IPS-20b (cell line): Measurements from ENCODE around the gene ASXL1.

ENCODE experiments used
- H3K27ac ChIP-seq: one replicate; pipeline ENCODE4 v1.5.1; 2013; ENCODE audit warnings: low read length
- H3K27me3 ChIP-seq: 2 replicates; pipeline ENCODE4 v1.6.1; 2013; ENCODE audit warnings: mild to moderate bottlenecking, low read length, inconsistent platforms; ENCODE audit not compliant: insufficient read depth
- H3K36me3 ChIP-seq: 2 replicates; pipeline ENCODE4 v1.6.1; 2013; ENCODE audit warnings: low read depth, mild to moderate bottlenecking, inconsistent platforms, low read length, moderate library complexity; ENCODE audit not compliant: insufficient read depth
- H3K4me1 ChIP-seq: 2 replicates; pipeline ENCODE4 v1.6.1; 2013; ENCODE audit warnings: mild to moderate bottlenecking, control low read depth, inconsistent platforms, low read length, moderate library complexity; ENCODE audit not compliant: insufficient read depth
- H3K4me3 ChIP-seq: 2 replicates; pipeline ENCODE4 v1.5.1; 2013; ENCODE audit warnings: mild to moderate bottlenecking, low read length, inconsistent platforms
- H3K9ac ChIP-seq: 2 replicates; pipeline ENCODE4 v1.6.1; 2013; ENCODE audit warnings: low read depth, mild to moderate bottlenecking, inconsistent platforms, low read length, moderate library complexity
- H3K9me3 ChIP-seq: 2 replicates; pipeline ENCODE4 v1.6.1; 2013; ENCODE audit warnings: mild to moderate bottlenecking, low read depth, low read length, inconsistent platforms; ENCODE audit not compliant: insufficient read depth

Gene ASXL1

DNA sequence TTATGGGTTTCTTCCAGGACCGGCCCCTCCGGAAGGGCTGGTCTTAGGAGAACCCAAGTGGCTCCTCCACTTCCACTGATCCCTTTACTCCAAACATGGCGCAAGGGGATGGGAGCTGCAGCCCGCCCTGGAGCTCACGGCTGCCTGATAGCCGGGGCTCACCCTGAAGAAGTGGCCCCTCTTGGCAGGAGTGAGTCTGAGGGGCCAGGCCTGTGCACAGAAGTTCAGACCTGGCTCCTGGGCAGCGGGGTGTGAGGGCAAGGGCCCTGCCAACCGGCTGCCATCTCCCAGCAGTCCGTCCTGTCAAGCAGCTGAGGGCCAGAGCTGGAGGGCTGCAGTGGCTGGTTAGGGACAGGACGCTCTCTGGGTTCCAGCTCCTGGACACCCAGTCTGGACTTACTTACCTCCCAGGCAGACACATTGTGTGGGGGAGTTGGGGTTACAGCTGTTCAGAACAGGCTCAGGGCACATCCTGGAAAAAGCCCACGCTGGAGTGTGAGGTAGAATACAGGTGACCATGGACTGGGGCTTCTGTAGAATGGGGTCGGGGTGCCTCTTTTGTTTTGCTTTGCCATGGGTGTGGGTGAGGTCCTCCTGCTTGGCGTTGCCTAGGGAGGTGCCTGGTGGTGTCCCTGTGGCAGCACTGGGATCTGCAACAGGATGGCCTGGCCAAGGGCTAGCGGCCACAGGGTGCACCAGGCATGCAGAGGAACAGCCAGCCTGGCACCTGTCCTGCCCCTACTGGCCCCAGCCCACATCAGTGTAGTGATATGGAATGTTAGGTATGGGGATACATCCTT, 88.4 kb downstream of the ASXL1 start:
- Histone ChIP-seq H3K4me1 (peaks cover 7% of the 10 kb centered on the region; the same call in 1 of the 2 replicates), H3K27me3 (no peaks in the 10 kb centered on the region), H3K9me3 (no peaks in the 10 kb centered on the region), H3K27ac (no peak overlapping the region), H3K36me3 (peaks cover 60% of the 10 kb centered on the region), H3K9ac (no peak overlapping the region), H3K4me3 (no peak overlapping the region)

DNA sequence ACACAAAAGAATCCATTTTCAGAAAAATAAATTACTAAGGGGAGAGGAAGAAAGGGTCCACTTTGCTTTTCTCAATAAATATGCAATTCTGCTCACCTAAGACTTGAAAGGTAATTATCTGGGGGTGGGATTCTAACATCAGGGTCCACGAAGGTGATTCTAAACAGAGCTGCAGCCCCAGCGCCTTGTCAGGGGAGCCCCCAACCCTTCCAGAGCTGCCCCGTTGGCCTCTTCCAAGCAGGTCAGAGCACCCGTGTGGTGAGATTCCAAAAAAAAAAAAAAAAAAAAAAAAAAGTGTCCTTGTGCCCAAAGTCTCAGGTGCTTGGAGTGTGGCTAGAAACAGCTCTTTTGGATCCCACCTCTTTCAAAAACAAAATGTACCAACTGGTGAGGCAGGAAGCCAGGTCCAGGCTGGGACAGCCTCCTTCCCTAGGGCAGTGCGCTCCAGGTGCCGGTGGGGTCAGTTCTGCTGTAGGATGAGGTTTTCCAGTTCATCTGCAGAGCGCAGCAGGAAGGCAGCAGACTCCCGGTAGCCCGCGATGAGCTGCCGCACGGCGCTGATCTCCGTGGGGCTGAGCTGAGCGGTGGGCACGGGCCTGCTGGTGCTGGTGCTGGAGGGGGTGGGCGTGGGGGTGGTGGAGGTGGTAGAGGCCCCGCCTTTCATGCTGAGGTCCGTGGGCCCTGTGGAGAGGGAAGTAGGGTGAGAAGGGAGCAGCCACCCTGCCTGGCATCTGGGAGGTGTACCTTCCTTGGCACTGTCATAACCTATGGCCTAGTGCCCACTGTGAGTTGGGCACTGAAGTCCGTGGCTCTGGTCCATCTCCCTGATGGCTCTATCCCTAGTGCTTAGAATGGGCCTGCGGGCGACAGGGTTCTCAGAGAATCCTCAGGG, 89.3 kb downstream of the ASXL1 start:
- no peak overlapping the region for H3K4me3 ChIP-seq
- H3K27ac ChIP-seq: no peak overlapping the region
- peaks cover 7% of the 10 kb centered on the region; the same call in 1 of the 2 replicates for H3K4me1 ChIP-seq
- no peaks in the 10 kb centered on the region for H3K9me3 ChIP-seq
- no peak overlapping the region for H3K9ac ChIP-seq
- H3K27me3 ChIP-seq: no peaks in the 10 kb centered on the region
- H3K36me3 ChIP-seq: peaks cover 68% of the 10 kb centered on the region

DNA sequence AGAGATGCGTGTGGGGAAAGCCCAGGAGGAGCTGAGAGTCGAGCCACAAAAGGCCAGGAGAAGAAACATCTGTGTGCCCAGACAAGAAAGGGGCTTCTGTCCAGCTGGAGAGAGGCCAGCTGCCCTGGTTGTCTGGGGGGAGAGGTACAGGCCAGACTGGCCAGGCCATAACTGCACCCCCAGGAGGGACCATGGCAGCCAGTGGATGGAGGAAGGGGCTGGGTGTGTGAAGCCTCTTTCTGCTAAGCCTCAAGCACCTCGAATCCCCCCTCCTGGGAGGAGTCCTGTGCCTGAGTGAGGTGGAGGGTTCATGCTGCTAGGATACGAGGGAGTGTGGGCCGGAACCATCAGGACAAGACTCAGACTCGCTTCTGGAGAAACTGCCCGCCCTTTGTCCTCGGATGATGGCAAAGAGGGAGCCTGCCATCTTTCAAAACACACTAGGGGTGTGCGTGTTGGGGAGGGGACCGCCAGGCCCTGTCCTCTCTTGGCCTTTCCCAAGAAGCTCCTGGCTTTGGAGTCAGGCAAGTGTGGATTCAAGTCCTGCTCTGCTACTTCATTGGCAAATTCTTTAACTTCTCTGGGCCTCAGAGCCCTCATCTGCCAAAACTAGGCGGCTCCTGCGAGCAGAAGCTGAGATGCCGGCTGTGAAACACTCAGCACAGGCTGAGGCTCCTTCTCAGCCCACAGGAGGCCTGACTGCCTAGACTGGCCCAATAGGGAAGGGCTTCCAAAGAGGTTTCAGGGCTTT, 90.3 kb downstream of the ASXL1 start:
- Histone ChIP-seq H3K36me3 (peaks cover 74% of the 10 kb centered on the region), H3K9ac (no peak overlapping the region), H3K27me3 (no peaks in the 10 kb centered on the region), H3K4me1 (peaks cover 7% of the 10 kb centered on the region; the same call in 1 of the 2 replicates), H3K27ac (no peak overlapping the region), H3K9me3 (no peaks in the 10 kb centered on the region), H3K4me3 (no peak overlapping the region)

DNA sequence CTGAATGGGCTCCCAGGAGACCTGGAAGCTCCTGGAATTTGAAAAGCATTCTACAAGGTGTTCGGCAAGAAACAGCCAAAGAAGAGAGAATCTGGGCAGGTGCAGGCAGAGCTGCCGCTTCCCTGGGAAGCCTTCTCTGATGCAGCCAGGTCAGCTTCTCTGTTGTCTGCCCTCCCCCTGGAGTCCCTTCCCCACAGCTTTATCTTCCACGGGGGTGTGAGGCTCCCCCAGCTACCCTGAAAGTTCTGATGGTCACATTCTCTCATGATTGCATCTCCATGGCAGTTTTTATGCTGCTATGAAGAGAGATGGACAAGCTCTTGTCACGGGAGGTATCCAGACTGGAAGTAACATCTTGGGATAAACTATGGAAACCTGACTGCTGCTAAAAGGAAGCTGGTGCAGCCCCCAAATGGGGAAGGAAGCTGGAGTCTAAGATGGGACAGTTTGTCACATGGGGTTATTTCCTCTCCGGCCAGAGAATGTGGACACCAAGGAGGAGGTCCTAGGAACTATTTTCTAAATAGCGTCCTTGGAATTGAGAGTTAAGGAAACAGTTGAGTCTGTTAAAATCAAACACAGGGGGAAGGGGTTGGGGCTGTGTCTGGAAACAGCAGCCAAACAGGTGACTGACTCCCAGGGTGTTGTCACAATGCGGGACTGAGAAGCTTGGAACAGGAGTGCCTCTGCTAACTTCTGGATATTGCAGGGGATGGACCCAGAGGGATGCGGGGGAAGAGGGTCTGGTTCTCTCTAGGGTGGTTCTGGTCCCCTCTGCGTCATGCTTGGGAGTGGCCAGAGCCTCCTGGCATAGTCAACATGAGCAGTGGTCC, 91.1 kb downstream of the ASXL1 start:
- peaks cover 81% of the 10 kb centered on the region for H3K36me3 ChIP-seq
- H3K27me3 ChIP-seq: no peaks in the 10 kb centered on the region
- H3K9ac ChIP-seq: no peak overlapping the region
- no peak overlapping the region for H3K4me3 ChIP-seq
- H3K4me1 ChIP-seq: peaks cover 7% of the 10 kb centered on the region; the same call in 1 of the 2 replicates
- no peak overlapping the region for H3K27ac ChIP-seq
- no peaks in the 10 kb centered on the region for H3K9me3 ChIP-seq

DNA sequence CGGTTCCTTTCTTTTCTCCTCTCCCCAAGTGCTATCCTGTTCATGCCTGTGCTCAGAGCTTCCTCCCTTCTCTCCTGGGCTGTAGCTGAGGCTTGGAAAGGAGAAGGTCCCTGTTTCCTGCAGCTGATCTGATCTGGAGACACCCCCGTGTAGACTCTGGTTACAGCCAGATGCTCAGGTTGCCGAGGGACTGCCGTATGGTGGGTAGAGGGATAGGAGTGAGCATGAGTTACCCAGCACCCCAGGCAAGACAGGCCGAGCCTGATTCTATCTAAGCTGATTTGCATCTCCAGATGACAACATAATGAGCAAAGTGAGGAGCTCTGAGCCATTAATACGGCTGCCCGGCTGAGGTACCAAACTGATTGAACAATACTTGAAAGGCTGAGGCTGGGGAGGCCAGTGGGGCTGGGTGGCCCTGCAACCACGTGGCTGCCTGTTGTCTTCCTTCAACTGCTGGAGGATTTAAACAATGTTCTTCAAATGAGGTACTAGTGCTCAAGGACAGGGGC, 91.8 kb downstream of the ASXL1 start:
- H3K9me3 ChIP-seq: no peaks in the 10 kb centered on the region
- no peak overlapping the region for H3K27ac ChIP-seq
- H3K27me3 ChIP-seq: no peaks in the 10 kb centered on the region
- 0 out of 2 replicates have a peak, but pooled peaks cover 3% of the 10 kb centered on the region for H3K4me1 ChIP-seq
- H3K9ac ChIP-seq: no peak overlapping the region
- H3K4me3 ChIP-seq: no peak overlapping the region
- H3K36me3 ChIP-seq: peaks cover 85% of the 10 kb centered on the region

DNA sequence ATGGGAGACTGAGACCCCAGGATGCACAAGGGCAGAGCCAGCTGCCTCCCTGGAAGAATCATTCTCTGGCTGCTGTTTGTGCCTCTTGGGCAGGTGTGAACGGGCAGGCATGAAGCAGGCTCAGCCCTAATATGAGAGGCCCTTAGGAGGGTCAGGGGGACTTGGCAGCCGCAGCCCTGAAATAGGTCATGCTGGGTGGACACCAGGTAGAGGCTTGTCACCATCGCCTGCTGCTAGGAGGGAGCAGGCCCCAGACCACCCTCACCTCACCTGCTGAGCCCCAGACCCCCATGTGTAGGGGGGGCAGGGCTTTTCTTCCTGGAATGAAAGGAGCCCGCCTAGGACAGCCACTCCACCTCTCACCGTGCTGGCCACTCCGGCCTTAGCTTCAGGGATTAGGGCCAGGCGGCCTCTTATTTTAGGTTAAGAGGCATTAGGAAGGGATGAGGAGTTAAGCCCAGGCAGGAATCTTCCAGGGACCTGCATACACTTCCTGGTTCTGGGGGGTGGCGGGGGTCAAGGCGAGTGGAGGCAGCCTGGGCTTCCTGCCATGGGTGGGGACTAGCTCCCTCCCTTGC, 92.4 kb downstream of the ASXL1 start:
- Histone ChIP-seq H3K4me1 (no peaks in the 10 kb centered on the region), H3K4me3 (no peak overlapping the region), H3K27ac (no peak overlapping the region), H3K27me3 (no peaks in the 10 kb centered on the region), H3K9me3 (no peaks in the 10 kb centered on the region), H3K9ac (no peak overlapping the region), H3K36me3 (peaks cover 87% of the 10 kb centered on the region)

DNA sequence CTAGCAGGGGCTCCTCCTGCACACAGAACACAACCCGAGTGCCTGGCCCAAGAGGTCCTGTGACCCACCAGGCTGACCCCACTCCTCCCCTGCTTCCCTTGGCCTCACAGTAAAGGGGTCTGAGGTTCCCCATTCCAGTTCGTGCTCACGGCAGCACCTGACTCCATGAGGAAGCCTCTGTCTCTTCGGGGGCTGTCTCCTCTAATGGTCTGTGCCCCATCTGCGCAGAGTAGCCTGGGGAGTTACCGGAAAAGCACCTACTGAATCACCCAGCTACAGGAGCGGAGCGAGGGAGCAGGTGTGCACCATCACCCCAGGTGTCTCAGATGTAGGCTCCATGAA, 93.2 kb downstream of the ASXL1 start:
- H3K9ac ChIP-seq: no peak overlapping the region
- H3K27ac ChIP-seq: no peak overlapping the region
- peaks cover 90% of the 10 kb centered on the region for H3K36me3 ChIP-seq
- no peak overlapping the region for H3K4me3 ChIP-seq
- H3K27me3 ChIP-seq: no peaks in the 10 kb centered on the region
- no peaks in the 10 kb centered on the region for H3K9me3 ChIP-seq
- H3K4me1 ChIP-seq: no peaks in the 10 kb centered on the region

DNA sequence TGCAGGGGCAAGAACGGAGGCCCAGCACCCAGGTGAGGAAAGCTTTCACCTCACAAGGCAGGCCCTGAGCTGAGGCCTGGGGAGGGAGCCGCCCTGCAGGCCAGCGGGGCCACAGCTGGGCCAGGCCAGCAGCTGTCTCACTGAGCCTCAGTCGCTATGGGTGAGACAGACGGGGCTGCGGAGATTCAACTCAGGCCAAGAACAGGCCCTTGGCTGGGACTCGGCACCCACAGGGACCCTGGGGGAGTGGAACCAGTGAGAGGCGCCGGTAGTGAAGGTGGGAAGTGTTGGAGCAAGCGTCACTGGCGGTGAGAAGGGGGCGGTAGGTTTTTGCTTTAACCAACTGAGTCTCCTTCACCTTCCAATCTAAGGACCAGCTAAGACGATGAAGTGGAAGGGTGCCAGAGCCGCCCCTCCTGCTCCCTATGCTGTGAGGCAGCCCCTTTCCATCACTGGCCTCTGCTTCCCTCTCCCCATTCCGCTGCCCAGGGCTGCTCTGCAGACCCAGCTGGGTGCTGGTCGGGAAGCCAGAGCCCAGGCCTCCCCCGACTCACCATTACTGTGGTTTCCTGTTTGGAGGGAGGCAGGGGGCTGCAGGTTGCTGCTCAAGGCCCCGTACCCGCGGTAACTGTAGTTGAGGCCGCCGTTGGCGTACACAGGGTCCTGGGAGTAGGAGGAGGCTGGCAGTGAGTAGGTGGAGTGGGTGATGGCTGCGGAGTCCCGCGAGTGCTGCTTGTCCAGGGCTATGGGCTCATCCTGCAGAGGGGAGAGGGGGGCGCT, 93.7 kb downstream of the ASXL1 start:
- no peak overlapping the region for H3K9ac ChIP-seq
- no peaks in the 10 kb centered on the region for H3K4me1 ChIP-seq
- no peak overlapping the region for H3K27ac ChIP-seq
- H3K4me3 ChIP-seq: no peak overlapping the region
- no peaks in the 10 kb centered on the region for H3K27me3 ChIP-seq
- H3K36me3 ChIP-seq: peaks cover 84% of the 10 kb centered on the region
- H3K9me3 ChIP-seq: no peaks in the 10 kb centered on the region

DNA sequence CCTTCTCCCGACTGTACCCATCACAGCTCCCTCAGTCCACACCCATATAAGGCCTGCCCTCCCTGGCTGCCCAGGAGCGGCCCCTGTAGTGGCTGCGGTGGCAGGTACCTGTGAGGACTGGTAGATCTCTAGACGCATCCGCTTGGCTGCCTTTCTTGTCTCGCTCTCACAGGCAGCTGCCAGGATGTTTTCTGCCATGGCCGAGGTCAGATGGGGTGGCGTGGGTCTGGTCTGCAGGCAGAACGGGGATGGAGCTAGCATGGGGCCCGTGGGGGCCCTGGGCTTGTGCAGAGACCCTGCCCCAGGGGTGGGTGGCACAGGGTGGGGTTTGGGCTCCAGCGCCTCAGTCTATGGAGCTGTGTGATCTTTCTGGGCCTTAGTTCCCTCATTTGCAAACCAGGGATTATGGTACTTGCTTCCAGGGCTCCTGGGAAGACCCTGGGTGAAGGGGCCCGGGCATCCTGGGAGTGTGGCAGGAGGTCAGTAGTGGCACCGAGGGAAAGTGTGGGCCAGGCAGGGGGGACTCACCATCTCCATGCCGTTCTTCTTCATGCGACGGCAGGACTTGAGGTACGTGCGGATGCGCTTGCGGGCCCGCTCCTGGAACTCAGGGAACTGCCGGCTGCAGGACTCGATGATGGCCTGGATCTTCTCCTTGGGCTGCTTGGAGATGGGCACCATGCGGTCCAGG, 94.8 kb downstream of the ASXL1 start:
- H3K27ac ChIP-seq: no peak overlapping the region
- peaks cover under 1% of the 10 kb centered on the region; the same call in 1 of the 2 replicates for H3K4me1 ChIP-seq
- H3K36me3 ChIP-seq: peaks cover 75% of the 10 kb centered on the region
- H3K4me3 ChIP-seq: no peak overlapping the region
- no peaks in the 10 kb centered on the region for H3K9me3 ChIP-seq
- no peaks in the 10 kb centered on the region for H3K27me3 ChIP-seq
- H3K9ac ChIP-seq: no peak overlapping the region
